ENCODE measurements around the gene NCOA3.
"Not testable (repeated sequence)": the region's sequence is repeated elsewhere in the genome, so short reads cannot be mapped to it uniquely, and the experiment has no call there.

NCOA3 gene

DNA sequence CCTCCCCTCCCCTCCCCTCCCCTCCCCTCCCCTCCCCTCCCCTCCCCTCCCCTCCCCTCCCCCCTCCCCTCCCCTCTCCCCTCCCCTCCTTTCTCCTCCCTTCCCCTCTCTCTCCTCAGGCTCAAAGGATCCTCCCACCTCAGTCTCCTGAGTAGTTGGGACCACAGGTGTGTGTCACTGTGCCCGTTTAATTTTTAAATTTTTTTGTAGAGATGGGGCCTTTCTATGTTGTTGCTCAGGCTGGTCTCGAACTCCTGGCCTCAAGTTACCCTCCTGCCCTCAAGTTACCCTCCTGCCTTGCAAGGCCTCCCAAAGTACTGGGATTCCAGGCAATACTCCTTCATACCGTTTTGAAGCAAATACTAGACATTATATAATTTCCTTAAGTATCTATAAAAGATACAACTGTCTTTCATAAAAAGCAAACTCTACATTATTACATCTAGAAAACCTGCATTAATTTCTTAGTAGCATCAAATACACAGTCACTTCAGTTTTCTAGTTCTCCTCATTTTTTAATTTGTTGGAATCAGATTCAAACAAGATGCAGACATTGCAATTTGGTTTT is 39.8 kb downstream of the NCOA3 start:
- FAIRE-seq, result no peak

DNA sequence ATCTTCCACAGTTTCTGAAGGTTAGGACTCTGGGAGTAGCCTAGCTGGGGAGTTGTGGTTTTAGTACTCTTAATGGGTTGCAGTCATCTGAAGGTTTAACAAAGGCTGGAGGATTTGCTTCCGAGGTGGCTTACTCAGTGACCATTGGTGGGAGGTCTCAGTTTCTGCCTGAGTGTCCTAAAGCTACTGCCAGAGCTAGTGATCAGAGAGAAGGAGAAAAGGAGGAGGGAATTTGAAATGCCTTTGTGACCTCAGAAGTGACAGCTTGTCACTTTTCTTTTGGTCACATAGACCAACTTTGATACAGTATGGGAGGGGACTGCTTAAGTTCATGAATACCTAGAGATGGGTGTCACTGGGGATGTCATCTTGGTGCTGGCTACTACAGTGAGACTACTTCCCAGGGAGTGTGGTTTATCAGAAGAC is 41.3 kb downstream of the NCOA3 start:
- no peak for FAIRE-seq

DNA sequence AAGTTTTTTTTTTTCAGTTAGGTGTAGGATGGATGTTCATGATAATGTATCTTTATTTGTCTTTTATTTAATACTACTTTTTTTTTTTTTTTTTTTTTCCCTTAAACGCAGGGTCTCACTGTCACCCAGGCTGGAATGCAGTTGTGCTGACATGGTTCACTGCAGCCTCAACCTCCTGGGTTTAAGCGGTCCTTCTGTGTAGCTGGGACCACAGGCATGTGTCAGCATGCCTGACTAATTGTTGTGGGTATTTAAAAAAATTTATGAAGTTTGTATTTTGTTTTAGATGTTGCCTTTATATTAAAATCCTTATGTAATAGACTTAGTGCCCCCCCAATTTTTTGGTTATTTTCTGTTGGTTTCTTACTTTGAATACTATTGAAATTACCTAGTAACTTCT is 42.6 kb downstream of the NCOA3 start:
- FAIRE-seq, result no peak

DNA sequence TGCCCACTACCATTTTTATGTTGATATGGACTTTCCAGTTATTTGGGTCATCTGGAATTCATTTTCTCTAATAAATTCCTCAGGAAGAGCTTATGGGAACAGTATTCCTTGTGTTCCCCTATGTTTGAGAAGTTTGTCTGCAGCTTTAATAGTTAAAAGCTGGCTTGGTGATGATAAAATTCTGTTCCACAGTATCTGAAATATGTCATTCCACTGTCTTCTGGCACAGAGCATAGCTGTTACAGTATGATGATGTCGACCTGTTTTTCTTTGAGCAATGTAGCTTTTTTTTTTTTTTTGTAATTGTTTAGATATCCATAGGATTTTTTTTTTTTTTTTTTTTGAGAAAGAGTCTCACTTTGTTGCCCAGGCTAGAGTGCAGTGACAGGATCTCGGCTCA is 43.2 kb downstream of the NCOA3 start:
- FAIRE-seq, result no peak

DNA sequence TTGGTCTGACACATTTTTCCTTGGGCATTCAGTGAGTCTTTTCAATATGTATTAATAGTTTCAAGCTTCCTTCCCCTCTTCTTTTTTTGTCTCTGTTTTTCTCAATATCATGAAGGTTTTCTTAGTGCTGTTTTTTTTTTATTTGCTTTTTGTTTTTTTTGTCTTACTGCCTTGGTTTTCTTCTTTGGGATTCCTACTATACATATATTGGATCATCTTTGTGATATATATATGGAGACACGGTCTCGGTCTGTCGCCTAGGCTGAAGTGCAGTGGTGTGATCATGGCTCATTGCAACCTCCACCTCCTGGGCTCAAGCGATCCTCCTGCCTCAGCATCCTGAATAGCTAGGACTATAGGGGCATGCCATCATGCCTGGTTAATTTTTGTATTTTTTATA is 43.8 kb downstream of the NCOA3 start:
- FAIRE-seq, result no peak

DNA sequence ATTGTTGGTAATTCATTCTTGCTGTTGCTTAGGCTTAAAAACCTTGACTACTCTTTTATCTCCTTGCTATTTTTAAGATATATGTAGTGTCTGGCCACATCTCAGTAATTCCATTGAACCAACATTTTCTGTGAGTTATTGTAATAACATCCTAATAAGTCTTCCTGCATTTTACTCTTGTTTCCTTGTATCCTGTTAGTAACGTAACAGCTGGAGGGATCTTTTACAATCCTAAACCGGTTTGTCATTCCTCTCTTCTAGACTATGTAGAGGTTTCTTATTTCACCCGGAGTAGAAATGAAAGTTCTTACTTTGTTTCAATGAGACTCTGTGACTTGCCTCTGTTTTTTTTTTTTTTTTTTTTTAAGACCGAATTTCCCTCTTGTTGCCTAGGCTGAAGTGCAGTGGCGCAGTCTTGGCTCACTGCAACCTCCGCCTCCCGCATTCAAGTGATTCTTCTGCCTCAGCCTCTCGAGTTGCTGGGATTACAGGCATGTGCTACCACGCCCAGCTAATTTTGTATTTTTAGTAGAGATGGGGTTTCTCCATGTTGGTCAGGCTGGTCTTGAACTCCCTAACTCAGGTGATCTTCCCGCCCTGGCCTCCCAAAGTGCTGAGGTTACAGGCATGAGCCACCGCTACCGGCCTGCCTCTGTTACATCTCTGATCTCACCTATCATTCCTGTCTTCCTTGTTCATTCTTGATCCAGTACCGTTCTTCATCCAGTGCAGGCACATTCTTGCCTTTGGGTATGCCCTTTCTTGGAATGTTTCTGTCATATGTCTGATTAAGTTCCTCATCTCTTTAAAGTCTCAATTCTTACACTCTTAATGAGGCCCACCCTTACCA is 44.7 kb downstream of the NCOA3 start:
- FAIRE-seq, result no peak

DNA sequence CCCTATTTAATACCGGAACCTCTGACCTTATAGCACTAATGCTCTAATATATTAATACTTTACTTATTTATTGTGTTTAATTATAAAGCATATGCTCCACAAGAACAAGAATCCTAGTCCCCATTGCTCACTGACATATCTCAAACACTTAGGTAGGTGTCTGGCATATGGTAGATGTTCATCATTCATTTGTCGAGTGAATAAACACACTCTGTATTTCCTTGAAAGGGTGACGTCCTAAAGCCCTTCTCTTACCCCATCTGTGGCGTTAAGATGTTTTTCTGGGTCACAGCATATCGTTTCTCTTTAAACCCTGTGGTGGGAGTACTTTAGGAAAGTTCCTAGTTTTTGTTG is 45.3 kb downstream of the NCOA3 start:
- no peak for FAIRE-seq

DNA sequence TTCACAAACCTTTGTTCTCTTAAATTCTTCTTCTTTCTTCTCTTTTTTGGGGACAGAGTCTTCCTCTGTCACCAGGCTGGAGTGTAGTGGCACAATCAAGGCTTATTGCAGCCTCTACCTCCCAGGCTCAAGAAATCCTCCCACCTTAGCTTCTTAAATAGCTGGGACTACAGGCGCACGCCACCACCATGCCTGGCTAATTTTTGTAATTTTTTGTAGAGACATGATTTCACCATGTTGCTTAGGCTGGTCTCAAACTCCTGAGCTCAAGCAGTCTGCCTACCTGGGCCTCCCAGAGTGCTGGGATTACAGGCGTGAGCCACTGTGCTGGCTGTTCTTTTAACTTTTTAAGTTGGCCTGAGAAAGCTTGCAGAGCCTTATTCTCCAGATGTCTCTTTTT is 48.0 kb downstream of the NCOA3 start:
- FAIRE-seq, result no peak

DNA sequence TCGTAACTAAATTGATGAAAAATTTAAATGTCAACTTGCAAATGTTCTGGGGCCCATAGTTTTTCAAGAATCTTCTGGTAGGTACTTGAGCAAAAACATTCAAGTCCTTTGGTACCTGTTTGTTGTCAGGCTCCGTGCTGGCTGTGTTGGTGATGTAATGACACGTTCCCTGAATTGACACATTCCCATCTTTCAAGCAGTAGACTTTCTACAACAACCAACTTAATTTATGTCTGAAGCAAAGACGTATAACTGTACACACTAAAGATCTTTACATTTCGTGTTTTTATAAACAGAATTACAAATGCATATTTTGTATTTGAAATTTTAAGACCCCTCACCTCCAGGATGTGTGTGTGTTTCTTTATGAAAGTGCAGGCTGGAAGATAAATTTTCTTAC is 49.5 kb downstream of the NCOA3 start:
- FAIRE-seq, result no peak

DNA sequence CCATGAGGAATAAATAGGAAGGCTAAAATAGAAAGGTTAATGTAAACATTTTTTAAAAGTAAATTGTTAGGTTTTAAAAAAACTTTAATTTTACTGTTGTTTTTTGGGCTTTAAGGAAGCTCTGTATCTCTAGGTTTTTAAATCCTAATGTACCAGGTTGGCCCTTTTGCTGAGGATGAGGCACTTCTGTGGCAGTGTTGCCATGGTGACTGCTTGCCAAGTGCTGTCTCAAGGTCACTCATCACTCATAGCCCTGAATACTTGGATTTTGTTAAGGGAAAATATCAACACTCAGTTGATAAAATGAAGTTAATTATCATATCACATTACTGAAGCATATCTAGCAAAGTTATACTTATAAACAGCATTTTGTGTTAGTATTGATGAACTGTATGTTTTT is 50.2 kb downstream of the NCOA3 start:
- no peak for FAIRE-seq

DNA sequence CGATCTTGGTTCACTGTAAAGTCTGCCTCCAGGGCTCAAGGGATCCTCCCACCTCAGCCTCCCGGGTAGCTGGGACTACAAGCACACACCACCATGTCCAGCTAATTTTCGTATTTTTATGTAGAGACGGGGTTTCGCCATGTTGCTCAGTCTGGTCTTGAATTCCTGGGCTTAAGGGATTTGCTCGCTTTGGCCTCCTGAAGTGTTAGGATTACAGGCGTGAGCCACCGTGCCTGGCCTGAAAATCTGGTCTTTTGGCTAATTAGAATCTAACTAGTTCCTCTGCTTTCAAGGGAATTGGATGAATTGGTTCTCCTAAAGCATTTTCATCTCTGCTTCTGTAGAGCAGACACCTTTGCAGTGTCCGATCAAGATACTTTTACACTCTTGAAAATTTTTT is 51.3 kb downstream of the NCOA3 start:
- no peak for FAIRE-seq

DNA sequence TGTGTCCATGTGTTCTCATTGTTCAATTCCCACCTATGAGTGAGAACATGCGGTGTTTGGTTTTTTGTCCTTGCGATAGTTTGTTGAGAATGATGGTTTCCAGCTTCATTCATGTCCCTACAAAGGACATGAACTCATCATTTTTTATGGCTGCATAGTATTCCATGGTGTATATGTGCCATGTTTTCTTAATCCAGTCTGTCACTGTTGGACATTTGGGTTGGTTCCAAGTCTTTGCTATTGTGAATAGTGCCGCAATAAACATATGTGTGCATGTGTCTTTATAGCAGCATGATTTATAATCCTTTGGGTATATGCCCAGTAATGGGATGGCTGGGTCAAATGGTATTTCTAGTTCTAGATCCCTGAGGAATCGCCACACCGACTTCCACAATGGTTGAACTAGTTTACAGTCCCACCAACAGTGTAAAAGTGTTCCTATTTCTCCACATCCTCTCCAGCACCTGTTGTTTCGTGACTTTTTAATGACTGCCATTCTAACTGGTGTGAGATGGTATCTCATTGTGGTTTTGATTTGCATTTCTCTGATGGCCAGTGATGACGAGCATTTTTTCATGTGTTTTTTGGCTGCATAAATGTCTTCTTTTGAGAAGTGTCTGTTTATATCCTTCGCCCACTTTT is 52.0 kb downstream of the NCOA3 start:
- FAIRE-seq, result not testable (repeated sequence)

DNA sequence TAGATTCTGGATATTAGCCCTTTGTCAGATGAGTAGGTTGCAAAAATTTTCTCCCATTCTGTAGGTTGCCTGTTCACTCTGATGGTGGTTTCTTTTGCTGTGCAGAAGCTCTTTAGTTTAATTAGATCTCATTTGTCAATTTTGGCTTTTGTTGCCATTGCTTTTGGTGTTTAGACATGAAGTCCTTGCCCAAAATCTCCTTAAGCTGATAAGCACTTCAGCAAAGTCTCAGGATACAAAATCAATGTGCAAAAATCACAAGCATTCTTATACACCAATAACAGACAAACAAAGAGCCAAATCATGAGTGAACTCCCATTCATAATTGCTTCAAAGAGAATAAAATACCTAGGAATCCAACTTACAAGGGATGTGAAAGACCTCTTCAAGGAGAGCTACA is 52.6 kb downstream of the NCOA3 start:
- not testable (repeated sequence) for FAIRE-seq

DNA sequence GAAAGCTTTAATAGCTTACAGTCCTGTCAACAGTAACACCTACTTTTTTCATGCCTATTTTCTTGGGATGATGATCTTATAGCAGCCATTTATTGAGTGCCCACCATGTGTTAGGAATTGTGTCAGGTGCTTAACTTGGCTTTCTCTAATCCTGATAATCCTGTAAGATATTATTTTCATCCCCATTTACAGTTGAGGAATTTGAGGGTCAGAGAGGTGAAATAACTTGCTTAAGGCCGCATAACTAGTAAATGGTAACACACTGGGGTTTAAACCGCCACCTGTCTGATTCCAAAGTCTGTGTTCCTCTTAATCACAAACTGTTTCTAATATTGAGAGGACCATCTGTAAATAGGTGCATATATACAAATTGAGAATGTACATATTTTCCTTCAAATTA is 55.5 kb downstream of the NCOA3 start:
- FAIRE-seq, result no peak

DNA sequence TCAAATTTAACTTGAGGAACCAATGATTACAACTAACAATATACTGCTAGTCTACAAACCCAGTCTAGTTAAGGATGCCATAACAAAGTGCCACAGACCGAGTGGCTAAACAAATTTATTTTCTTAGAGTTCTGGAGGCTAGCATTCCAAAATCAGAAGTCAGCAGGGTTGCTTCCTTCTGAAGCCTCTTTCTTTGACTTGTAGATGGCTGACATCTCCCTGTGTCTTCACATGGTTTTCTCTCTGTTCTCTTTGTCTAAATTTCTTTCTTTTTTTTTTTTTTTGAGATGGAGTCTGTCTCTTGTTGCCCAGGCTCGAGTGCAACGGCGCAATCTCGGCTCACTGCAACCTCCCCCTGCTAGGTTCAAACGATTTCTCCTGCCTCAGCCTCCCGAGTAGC is 56.1 kb downstream of the NCOA3 start:
- no peak for FAIRE-seq

DNA sequence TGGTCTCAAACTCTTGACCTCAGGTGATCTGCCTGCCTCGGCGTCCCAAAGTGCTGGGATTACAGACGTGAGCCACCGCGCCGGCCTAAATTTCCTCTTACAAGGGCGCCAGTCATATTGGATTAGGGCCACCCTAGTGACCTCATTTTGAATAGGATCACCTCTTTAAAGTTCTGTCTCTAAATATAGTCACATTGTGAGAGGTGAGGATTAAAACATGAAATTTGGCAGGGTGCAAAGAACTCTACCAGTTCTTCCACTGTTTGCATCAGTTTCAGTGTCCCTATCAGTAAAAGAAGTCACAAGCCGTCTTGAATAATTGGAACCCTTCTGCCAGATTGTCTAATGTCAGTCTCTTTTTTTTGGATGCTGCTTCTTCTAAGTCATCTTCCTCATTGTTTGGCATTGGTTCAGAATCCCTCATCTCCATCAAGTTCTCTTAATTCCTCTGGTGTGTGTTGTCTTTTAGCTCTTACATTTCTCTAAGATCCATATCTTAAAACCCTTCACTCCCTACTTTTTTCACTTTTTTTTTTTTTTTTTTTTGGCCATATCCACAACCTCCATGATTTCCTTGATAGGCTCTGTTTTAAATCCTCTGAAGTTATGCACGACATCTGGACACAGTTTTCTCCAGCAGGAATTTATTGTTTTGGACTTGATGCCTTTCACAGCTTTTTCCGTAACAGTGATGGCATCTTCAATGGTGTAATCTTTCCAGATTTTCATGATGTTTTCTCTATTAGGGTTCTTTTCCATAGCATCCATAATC is 56.8 kb downstream of the NCOA3 start:
- no peak for FAIRE-seq

DNA sequence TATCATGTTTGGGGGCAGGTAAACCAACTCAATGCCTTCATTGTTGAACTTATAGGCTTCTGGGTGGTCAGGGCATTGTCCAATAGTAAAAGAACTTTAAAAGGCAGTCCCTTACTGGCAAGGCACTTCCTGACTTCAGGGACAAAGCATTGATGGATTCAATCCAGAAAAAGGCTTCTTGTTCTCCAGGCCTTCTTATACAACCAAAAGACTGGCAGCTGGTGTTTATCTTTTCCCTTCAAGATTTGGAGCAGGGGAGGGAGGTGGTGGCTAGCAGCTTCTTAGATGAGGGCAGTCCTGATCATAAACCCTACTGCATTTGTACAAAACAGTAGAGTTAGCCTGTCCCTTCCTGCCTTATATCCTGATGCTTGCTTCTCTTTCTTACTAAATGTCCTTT is 57.5 kb downstream of the NCOA3 start:
- no peak for FAIRE-seq

DNA sequence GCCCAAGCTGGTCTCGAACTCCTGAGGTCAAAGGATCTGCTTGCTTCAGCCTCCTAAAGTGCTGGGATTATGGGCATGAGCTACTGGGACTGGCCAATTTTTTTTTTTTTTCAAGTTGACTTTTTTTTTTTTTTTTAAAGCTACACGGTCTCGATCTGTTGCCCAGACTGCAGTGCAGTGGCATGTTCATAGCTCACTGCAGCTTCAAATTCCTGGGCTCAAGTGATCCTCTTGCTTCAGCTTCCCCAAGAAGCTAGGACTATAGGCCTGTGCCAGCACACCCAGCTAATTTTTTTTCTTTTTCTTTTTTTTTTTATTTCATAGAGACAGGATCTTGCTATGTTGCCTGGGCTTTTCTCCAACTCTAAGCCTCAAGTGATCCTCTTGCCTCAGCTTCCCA is 59.5 kb downstream of the NCOA3 start:
- no peak for FAIRE-seq

DNA sequence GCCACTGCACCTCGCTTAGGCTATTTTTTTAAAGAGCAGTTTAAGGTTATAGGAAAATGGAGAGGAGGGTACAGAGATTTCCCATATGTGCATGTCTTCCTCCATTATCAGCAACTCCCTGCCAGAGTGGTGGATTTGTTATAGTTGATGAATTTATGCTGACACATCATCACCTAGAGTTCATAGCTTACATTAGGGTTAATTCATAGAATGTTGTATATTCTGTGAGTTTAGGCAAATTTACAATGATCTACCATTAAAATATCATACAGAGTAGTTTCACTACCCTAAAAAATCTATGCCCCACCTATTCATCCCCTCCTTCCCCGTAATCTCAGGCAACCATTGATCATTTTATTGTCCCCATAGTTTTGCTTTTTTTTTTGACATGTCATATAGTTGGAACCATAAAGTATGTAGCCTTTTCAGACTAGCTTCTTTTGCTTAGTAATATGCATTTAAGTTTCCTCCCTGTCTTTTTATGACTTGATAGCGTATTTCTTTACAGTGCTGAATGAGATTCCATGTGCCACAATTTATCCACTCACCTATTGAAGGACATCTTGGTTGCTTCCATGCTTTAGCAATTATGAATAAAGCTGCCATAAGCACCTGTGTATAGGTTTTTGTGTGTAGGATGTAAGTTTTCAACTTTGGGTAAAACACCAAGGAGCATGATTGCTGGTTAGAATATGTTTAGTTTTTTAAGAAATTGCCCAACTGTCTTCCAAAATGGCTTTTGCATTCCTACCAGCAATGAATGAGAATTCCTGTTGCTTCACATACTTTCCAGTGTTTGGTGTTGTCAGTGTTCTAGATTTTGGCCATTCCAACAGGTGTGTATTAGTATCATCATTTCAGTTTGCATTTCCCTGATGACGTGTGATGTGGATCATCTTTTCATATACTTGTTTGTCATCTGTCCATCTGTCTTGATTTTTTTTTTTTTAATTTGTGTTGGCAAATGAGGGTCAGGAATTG is 60.2 kb downstream of the NCOA3 start:
- FAIRE-seq, result no peak

DNA sequence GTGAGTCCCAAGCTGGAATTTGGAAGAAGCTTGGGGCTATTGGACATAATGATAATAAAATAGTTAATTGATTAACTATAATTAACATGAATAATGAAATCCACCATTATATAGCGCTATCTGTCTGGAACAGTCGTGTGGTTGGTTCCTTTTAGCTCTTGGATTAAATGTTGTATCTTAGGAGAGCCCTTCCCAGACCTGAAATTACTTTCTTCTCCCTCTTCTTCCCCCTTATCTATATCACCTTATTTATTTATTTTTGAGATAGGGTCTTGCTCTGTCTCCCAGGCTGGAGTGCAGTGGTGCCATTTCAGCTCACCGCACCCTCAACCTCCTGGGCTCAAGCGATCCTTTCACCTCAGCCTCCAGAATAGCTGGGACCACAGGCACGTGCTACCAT is 64.6 kb downstream of the NCOA3 start:
- FAIRE-seq, result no peak

DNA sequence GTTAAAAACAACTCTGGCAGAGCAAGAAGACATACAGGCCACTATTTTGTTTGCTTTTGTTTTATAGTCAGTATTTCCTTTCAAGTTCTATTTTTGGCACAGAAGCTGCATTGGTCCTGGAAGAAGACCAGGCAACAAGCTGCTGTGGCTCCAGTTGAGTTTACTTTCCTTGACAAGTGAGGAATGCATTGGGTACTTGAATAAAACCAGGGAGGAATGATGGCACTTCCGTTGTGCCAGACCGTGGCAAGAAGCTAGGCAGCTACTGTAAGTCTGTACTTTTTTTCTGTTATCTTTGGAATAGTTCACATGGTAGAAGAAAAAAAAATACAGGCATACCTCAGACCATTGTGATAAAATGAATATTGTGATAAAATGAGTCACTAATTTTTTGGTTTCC is 66.3 kb downstream of the NCOA3 start:
- FAIRE-seq, result no peak

DNA sequence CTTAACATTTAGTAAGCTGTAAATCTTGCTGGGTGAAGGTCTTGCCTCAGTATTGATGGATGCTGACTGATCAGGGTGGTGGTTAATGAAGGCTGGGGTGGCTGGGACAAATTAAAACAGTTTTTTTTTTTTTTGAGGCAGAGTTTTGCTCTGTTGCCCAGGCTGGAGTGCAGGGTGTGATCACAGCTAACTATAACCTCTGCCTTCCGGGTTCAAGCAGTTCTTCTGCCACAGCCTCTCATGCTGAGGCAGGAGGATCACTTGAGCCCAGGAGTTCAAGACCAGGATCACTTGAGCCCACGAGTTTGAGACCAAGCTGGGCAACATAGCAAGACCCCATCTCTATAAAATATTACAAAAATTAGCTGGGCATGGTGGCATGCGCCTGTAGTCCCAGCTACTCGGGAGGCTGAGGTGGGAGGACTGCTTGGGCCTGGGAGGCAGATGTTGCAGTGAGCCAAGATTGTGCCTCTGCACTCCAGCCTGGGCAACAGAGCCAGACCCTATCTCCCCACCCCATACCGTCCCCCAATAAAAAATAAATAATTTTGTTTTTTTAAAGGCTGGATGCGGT is 67.2 kb downstream of the NCOA3 start:
- no peak for FAIRE-seq

All from TTC549 (cell line).